Thoracic aorta (tissue), 2 donors: ENCODE results near the gene IGDCC3. TPM values are rescaled to one million over a fixed set of nuclear protein-coding genes. Genes with fewer than 3 reads are reported as not detected.

ENCODE experiments used
- ATAC-seq: fragments of 150-250 bp; one replicate; pipeline ENCODE4 v1.8.0; 2017; ENCODE audit warnings: low read depth; ENCODE audit not compliant: insufficient number of reproducible peaks, low FRiP score
- DNase-seq: peaks from one replicate; pipeline ENCODE4 v3.0.0-alpha.2; 2020; ENCODE audit warnings: low spot score
- H3K27ac ChIP-seq, 2 donors: fragments of 200-600 bp; sonication (generic); 1 replicate in 1 of 2; 2 replicates in 1 of 2; pipeline ENCODE4 v1.5.1; 2016; ENCODE audit warnings: mild to moderate bottlenecking in 2 of 2, moderate library complexity in 2 of 2
- H3K27me3 ChIP-seq: fragments of 200-600 bp; sonication (generic); replicated peaks from 2 replicates; pipeline ENCODE4 v1.6.0; 2016; ENCODE audit warnings: mild to moderate bottlenecking; ENCODE audit not compliant: insufficient read depth
- H3K36me3 ChIP-seq: fragments of 200-600 bp; sonication (generic); one replicate; pipeline ENCODE4 v1.5.1; 2016
- H3K4me1 ChIP-seq, 2 donors: fragments of 200-600 bp; sonication (generic); 1 replicate in 1 of 2; 2 replicates in 1 of 2; pipeline versions ENCODE4 v1.5.1 to v1.6.0; 2016; ENCODE audit warnings: low read depth in 2 of 2, mild to moderate bottlenecking in 1 of 2; ENCODE audit not compliant: control insufficient read depth in 1 of 2
- H3K4me3 ChIP-seq: fragments of 200-600 bp; sonication (generic); 2 replicates; pipeline ENCODE4 v1.5.1; 2016; ENCODE audit warnings: mild to moderate bottlenecking
- H3K9me3 ChIP-seq: fragments of 200-600 bp; sonication (generic); 2 replicates; pipeline ENCODE4 v1.5.1; 2016
- CTCF ChIP-seq: fragments of 200-600 bp; sonication (generic); IDR thresholded peaks from one replicate; pipeline ENCODE4 v1.5.1; 2019; ENCODE audit warnings: antibody characterized with exemption
- total RNA-seq, 2 donors: library from RNA; depleted of rRNA; stranded (reverse); fragments of >200 nt; gene quantifications; one replicate each; pipeline versions ENCODE4 v1.1.0 to v1.2.3, GENCODE V29; 2016

Gene IGDCC3
- total RNA-seq, 2 donors from 2014 or later: not detected

DNA sequence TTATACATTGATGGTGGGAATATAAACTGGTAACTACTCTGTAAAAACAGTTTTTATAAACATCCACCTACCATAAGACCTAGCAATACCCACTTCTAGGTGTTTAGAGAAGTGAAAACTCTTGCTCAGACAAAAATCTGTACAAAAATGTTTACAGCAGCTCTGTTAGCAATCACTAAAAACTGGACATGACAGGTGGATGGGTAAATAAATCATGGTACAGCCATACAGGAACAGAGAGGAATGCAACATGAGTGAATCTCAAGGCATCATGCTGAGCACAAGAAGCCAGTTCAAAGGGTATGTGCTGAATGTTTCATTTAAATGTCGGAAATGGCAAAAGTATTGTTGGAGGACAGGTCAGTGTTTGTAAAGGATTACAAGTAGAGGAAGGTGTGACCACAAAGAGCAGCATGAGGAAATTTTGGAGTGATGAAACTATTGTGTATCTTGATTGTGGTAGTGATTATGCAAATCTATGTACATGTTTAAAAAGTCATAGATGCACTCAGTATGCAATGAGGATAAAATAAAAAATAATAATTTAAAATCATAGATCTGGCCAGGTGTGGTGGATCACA lies 84.8 kb downstream of the IGDCC3 start:
- Histone ChIP-seq H3K27me3 (no peaks in the 10 kb centered on the region), H3K4me1 (peaks cover 0 to 13% of the 10 kb centered on the region in 2 donors), H3K4me3 (no peak overlapping the region), H3K27ac (no peak overlapping the region), H3K9me3 (no peaks in the 10 kb centered on the region), H3K36me3 (no peaks in the 10 kb centered on the region)
- TF ChIP-seq CTCF: no peak
- no peak for ATAC-seq
- DNase-seq: no peak

- no peak for ATAC-seq
- no peak overlapping the region for H3K4me3 ChIP-seq
- no peaks in the 10 kb centered on the region for H3K36me3 ChIP-seq
- no peak overlapping the region for H3K27ac ChIP-seq
- peaks cover 2 to 14% of the 10 kb centered on the region in 2 donors for H3K4me1 ChIP-seq
- no peak for DNase-seq
- H3K9me3 ChIP-seq: no peaks in the 10 kb centered on the region
- H3K27me3 ChIP-seq: no peaks in the 10 kb centered on the region
- TF ChIP-seq CTCF: no peak
These were observed 87.6 kb downstream of the IGDCC3 start for GRCh38 chr15:65290228-65290627.

DNA sequence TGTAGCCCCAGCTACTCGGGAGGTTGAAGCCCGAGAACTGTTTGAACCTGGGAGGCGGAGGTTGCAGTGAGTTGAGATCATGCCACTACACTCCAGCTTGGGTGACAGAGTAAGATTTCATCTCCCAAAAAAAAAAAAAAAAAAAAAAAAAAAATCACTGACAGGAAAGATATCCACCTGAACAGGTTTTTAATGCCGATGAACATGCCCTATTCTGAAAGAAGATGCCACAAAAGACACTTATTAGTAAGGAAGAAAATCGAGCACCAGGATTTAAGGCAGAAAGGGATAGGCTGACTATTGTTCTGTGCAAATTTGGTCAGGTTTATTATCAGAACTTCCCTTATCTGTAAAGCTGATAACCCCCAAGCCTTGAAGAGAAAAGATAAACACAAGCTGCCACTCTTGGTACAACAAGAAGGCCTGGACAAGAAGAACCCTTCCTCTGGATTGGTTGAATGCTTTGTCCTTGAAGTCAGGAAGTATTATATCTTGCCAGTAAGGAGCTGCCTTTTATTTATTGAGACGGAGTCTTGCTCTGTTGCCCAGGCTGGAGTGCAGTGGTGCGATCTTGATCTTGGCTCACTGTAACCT lies 88.4 kb downstream of the IGDCC3 start:
- no peak overlapping the region for H3K27ac ChIP-seq
- H3K36me3 ChIP-seq: no peaks in the 10 kb centered on the region
- no peak for TF ChIP-seq CTCF
- H3K9me3 ChIP-seq: no peaks in the 10 kb centered on the region
- no peaks in the 10 kb centered on the region for H3K27me3 ChIP-seq
- ATAC-seq (no peak), DNase-seq (no peak)
- H3K4me3 ChIP-seq: no peak overlapping the region
- peaks cover 2 to 20% of the 10 kb centered on the region in 2 donors for H3K4me1 ChIP-seq

DNA sequence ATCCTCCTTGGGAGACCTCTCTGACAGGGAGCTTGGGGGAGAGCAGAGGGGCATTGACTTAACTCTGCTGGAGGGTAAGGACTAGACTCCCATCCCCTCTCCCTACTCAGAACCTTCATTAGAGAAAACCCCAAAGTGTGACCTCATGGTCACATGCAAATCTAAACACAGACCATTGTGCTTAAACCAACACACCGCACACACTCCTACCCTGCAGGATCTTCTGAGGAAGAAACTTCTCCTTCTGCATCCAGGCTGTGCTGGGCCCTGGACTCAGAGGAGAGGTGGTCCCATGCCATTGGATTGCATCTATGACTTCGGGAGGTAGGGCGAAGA lies 90.3 kb downstream of the IGDCC3 start:
- TF ChIP-seq CTCF: no peak
- Histone ChIP-seq H3K36me3 (no peaks in the 10 kb centered on the region), H3K4me1 (peaks cover 2 to 20% of the 10 kb centered on the region in 2 donors), H3K9me3 (no peaks in the 10 kb centered on the region), H3K27ac (peak overlapping the region; percentile 80 to 92), H3K4me3 (peak overlapping the region; percentile 96), H3K27me3 (no peaks in the 10 kb centered on the region)
- DNase-seq (no peak), ATAC-seq (no peak)

GRCh38 chr15:65286704-65287519 lies 90.9 kb downstream of the IGDCC3 start, which contains the start of gene PARP16:
PARP16 (minus strand) TSS chr15:65286883; CDS start chr15:65286426, 457 bp downstream.
- peak within 1 kb of the TSS; percentile 96 for H3K4me3 ChIP-seq

More at GRCh38 chr15:65286704-65287519, 90.9 kb downstream of the IGDCC3 start, which contains the start of gene PARP16:
- peak within 1 kb of the TSS; percentile 80 to 92 for H3K27ac ChIP-seq
- H3K4me1 ChIP-seq: peaks cover 2 to 20% of the 10 kb centered on the region in 2 donors
- peak; percentile 17 for TF ChIP-seq CTCF
- ATAC-seq: peak; percentile 90
- no peaks in the 10 kb centered on the region for H3K27me3 ChIP-seq
- no peaks in the 10 kb centered on the region for H3K36me3 ChIP-seq
- peak; percentile 47 for DNase-seq
- no peaks in the 10 kb centered on the region for H3K9me3 ChIP-seq
